ENCODE results near the gene TLR10.
A peak's percentile ranks its signal among the peaks of the same experiment; 100 is the strongest.

TLR10 gene

DNA sequence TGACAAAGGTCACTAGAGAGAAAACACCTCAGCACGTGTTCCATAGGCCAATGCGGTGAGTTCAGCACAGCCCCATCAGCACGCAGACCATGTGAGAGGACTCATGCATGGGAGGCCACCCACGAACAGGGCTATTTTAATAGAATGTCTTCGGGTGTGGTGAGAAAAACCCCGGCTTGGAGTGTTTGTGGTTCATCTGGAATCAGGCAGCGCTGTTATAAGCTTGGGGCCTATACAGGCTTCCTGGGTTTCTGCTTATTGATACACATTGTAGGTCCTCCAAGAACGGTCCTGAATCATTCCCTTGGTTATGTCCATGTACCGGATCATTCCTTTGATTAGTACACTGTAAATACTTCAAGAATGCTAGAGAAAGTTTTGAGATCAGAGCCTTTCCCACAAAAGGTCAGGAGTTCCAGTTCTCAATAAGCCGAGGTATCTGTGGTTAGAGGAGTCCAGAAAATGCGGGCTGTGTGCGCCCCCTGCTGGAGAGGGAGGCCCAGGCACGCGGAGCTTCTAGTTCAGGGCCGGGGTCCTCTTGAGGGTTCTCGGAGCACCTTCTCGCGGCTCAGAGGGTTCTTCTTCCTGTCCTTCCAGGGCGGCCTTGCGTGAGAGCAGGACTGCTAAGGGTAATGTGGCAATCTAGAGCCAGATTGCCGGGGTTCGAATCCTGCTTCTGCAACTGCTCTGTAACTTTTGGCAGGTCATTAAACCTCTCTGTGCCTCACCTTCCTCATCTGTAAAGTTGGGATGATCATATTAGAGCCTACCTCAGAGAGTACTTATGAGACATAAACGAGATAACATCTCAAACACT lies 51.8 kb downstream of the TLR10 start:
- peak; percentile 84 for DNase-seq (ENCODE audit: low spot score)

DNA sequence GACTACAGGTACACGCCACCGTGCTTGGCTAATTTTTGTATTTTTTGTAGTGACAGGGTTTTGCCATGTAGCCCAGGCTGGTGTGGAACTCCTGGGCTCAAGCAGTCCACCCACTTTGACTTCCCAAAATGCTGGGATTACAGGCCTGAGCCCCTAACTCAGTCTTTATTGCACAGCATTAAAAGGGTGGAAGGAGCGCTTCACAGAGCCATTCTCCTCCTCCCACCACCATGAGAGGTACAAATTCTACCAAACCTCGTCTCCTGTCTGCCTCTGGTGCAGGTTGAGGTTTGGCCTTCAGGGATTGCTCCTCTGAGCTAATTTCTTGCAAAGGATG lies 52.3 kb downstream of the TLR10 start:
- DNase-seq (ENCODE audit: low spot score): no peak

DNA sequence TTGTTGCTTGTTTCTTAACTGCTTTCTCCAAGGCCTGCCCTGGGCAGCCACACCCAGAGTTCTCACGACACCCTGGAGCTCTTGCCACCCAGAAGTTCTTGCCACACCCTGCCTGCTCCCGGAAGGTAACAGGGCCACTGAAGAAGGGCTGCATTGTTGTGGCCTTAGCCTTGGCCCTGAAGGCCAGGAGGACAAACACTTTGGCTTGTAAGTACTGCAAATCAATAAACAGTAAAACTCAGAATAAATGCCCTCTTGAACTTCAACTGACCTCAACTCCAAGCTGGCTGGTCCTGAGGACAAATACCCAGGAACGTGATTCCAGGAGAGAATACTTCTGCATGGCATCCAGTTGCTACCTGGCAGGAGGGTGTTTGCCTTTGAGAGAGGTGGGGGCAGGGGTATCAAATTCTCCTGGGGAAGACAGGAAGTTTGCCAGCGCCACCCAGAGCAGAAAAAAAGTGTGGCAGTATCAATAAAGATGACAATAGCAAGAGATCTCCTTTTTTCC lies 54.1 kb downstream of the TLR10 start:
- DNase-seq (ENCODE audit: low spot score): no peak

DNA sequence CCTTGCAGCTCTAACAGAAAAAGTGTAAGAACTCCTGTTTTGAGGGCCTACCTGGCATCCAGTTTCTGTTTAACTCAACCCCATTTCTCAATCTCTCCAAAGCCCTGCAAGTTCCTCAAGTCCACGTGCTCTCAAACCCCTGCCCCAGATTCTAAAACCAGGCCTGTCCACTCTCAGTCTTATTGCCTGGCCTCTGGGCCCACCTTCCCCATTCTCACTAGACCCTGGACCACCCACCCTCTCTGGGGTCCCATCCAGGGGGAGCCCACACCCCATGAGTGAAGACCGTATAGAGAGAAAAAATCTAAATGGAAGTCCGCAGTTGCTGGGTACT lies 58.3 kb downstream of the TLR10 start:
- DNase-seq (ENCODE audit: low spot score): no peak

DNA sequence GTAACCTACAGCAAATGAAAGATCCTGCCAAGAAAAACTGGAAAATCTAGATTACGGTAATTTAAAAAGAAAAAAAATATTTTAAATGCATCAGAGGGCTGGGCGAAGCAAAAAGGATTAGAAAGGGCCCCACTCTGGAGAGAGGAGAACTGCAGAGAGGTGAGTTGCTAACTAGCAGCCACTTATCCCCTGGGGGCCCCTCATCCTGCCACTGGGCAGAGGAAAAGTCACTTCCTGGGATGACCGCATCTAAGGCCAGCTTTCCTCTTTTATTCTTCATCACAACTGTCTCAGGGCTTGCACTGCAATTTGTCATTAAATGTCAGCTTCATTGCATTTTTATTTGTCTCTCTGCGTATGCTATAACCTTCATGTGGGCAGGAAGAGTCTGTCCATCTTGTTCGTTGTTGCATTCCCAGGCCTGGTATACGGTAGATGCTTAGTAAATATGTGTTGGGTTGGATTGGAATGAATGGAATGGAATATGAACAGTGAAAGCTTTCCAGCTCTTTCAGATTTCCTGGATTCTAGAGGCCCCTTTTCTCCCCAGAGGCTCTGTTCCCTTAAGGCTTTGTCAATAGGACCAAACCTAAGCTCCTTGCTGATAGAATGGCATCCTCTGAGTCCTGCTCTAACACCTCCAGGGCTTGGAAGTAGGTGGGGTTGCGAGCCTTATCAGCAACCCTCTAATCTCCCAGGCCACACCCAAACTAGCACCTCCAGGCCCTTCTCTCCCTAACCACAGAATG lies 58.9 kb downstream of the TLR10 start:
- DNase-seq (ENCODE audit: low spot score): no peak

DNA sequence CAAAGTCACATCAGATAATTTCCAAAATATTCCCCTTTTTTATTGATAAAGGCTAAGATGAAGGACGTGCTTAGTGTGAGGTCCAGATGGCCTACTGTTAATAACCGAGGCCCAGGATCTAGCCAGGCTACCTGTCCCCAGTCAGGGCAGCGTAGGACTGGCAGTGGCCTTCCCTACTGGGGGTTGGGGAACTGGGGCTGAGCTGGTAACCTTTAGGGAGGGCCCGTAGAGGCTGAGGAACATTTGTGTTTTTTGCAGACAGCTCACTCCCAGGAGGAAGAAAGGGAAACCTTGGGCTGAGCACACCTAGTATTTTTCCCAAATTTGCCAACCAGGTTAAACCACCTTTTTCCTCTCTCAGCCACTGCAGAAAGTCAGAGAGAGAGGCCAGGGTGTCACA lies 59.7 kb downstream of the TLR10 start:
- DNase-seq (ENCODE audit: low spot score): no peak

Measured in CD4-positive, alpha-beta T cell treated with Interleukin-15 for 4 hours (primary cell).